Esophagus squamous epithelium (tissue), 5 donors: ENCODE results near the gene PPP1R12A. TPM values are rescaled to one million over a fixed set of nuclear protein-coding genes. Genes with fewer than 3 reads are reported as not detected.

Experiments
- DNase-seq: peaks from one replicate; lab custom pipeline; 2025; lab: John Stamatoyannopoulos, UW
- H3K27ac ChIP-seq, 4 donors: fragments of 200-600 bp; sonication (generic); one replicate each; pipeline ENCODE4 v1.5.1; 2016 to 2019; ENCODE audit warnings: mild to moderate bottlenecking in 1 of 4
- H3K27me3 ChIP-seq, 4 donors: fragments of 200-600 bp; sonication (generic); 1 replicate in 3 of 4; 2 replicates in 1 of 4; pipeline versions ENCODE4 v1.5.1 to v1.6.0; 2017 to 2021; ENCODE audit warnings: antibody characterized with exemption in 1 of 4
- H3K36me3 ChIP-seq, 3 donors: fragments of 200-600 bp; sonication (generic); one replicate each; pipeline ENCODE4 v1.5.1; 2016 to 2019
- H3K4me1 ChIP-seq, 3 donors: fragments of 200-600 bp; sonication (generic); one replicate each; pipeline ENCODE4 v1.5.1; 2017 to 2019
- H3K4me3 ChIP-seq, 4 donors: fragments of 200-600 bp; sonication (generic); 1 replicate in 3 of 4; 2 replicates in 1 of 4; pipeline ENCODE4 v1.5.1; 2016 to 2019; ENCODE audit warnings: mild to moderate bottlenecking in 2 of 4, moderate library complexity in 1 of 4
- H3K9me3 ChIP-seq, 3 donors: fragments of 200-600 bp; sonication (generic); one replicate each; pipeline ENCODE4 v1.5.1; 2016 to 2019
- POLR2A ChIP-seq, 4 donors: fragments of 450-650 bp; IDR thresholded peaks; one replicate each; pipeline ENCODE4 v1.6.1; 2017; ENCODE audit warnings: antibody characterized with exemption in 4 of 4, mild to moderate bottlenecking in 4 of 4, moderate library complexity in 3 of 4
- WGBS, 2 donors: methylation state at CpG; one replicate each; pipeline ENCODE4 v1.1.5; 2018; 5-methylcytosine and 5-hydroxymethylcytosine counted together
- intact Hi-C: fragments of 100-400 bp; cut with DNase I; formaldehyde crosslinking; loops from one replicate; pipeline ENCODE4 v1.15.0; 2022
- total RNA-seq, 4 donors: library from RNA; depleted of rRNA; stranded (reverse); fragments of >200 nt; gene quantifications; one replicate each; pipeline ENCODE4 v1.1.0, GENCODE V29; 2016
- TF ChIP-seq, protein P1 (sequence below), 6 experiments: fragments of 450-650 bp in 4 of 6; fragments of 200-600 bp in 2 of 6; sonication (generic) in 2 of 6; IDR thresholded peaks; one replicate each; pipeline ENCODE4 v1.5.1; 2016 to 2019; ENCODE audit warnings: antibody characterized with exemption in 6 of 6, mild to moderate bottlenecking in 4 of 6, moderate library complexity in 4 of 6
- donor health status: DM: yes; HTN: yes; CAD: no.

PPP1R12A gene
- total RNA-seq, 4 donors from 2014 or later, result 25.7 to 165 (median 60.8) TPM

DNA sequence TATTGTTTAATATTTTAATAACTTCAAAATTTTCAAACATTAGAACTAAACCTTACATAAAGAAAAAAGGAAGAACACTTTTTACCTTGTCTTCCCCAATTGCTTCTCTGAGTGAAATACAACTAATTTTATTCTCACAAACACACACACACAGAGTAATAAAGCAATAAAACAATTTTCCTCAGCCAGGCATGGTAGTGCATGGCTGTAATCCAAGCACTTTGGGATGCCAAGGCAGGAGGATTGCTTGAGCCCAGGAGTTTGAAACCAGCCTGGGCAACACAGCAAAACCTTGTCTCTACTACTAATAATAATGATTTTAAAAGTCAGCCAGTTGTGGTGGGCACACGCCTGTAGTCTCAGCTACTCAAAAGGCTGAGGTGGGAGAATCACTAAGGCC, 13.1 kb downstream of the PPP1R12A start:
- WGBS, 2 donors, result 50 to 71% methylated on average over 1 of the region's 1 CpG
- no peak overlapping the region for H3K27ac ChIP-seq
- no peak for DNase-seq
- H3K27me3 ChIP-seq, result no peaks in the 10 kb centered on the region
- intact Hi-C loops, result no loop called here
- no peaks in the 10 kb centered on the region for H3K36me3 ChIP-seq
- peaks cover 0 to 56% (median 4%) of the 10 kb centered on the region in 3 donors for H3K4me1 ChIP-seq
- no peak for TF ChIP-seq POLR2A (IDR thresholded peaks at IDR 0.05)
- TF ChIP-seq, protein P1, sequence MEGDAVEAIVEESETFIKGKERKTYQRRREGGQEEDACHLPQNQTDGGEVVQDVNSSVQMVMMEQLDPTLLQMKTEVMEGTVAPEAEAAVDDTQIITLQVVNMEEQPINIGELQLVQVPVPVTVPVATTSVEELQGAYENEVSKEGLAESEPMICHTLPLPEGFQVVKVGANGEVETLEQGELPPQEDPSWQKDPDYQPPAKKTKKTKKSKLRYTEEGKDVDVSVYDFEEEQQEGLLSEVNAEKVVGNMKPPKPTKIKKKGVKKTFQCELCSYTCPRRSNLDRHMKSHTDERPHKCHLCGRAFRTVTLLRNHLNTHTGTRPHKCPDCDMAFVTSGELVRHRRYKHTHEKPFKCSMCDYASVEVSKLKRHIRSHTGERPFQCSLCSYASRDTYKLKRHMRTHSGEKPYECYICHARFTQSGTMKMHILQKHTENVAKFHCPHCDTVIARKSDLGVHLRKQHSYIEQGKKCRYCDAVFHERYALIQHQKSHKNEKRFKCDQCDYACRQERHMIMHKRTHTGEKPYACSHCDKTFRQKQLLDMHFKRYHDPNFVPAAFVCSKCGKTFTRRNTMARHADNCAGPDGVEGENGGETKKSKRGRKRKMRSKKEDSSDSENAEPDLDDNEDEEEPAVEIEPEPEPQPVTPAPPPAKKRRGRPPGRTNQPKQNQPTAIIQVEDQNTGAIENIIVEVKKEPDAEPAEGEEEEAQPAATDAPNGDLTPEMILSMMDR (IDR thresholded peaks at IDR 0.05), result no peak
- H3K9me3 ChIP-seq, result no peaks in the 10 kb centered on the region
- H3K4me3 ChIP-seq, result no peak overlapping the region

GRCh38 chr12:79920421-79921238, 14.3 kb downstream of the PPP1R12A start:
- intact Hi-C loops, result no loop called here
- no peak overlapping the region for H3K4me3 ChIP-seq
- H3K9me3 ChIP-seq, result no peaks in the 10 kb centered on the region
- H3K27me3 ChIP-seq, result no peaks in the 10 kb centered on the region
- no peak for DNase-seq
- TF ChIP-seq POLR2A (IDR thresholded peaks at IDR 0.05), result no peak
- TF ChIP-seq, protein P1 (IDR thresholded peaks at IDR 0.05), result no peak
- 70 to 79% methylated on average over 5 of the region's 5 CpGs for WGBS, 2 donors
- H3K27ac ChIP-seq, result no peak overlapping the region
- H3K4me1 ChIP-seq, result peaks cover 0 to 57% (median 4%) of the 10 kb centered on the region in 3 donors
- H3K36me3 ChIP-seq, result no peaks in the 10 kb centered on the region

DNA sequence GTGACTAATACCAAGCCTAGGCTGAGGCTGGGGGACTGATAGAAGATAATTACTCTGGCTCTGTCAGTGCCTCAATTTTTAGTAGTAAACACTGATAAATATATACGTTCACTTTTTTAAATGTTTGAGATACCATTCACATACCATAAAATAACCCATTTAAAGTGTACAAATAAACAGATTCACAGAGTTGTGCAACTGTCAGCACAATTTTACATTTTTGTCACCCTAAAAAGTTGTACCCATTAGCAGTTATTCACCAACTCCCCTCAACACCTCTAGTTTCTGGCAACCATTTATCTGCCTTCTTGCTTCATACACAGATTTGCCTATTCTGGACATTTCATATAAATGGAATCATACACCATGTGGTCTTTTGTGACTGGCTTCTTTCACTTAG, 15.1 kb downstream of the PPP1R12A start:
- Histone ChIP-seq H3K27ac (no peak overlapping the region), H3K36me3 (no peaks in the 10 kb centered on the region), H3K4me1 (peaks cover 0 to 51% (median 4%) of the 10 kb centered on the region in 3 donors), H3K27me3 (no peaks in the 10 kb centered on the region), H3K4me3 (no peak overlapping the region), H3K9me3 (no peaks in the 10 kb centered on the region)
- no peak for DNase-seq
- WGBS, 2 donors, result 92 to 95% methylated on average over 1 of the region's 1 CpG
- TF ChIP-seq, protein P1 (IDR thresholded peaks at IDR 0.05), result no peak
- TF ChIP-seq POLR2A (IDR thresholded peaks at IDR 0.05), result no peak
- intact Hi-C loops, result no loop called here

- no peak overlapping the region for H3K4me3 ChIP-seq
- intact Hi-C loops, result no loop called here
- H3K4me1 ChIP-seq, result peaks cover 0 to 40% (median 4%) of the 10 kb centered on the region in 3 donors
- DNase-seq, result no peak
- TF ChIP-seq POLR2A (IDR thresholded peaks at IDR 0.05), result no peak
- TF ChIP-seq, protein P1 (IDR thresholded peaks at IDR 0.05), result no peak
- no peaks in the 10 kb centered on the region for H3K27me3 ChIP-seq
- WGBS, 2 donors, result 94 to 95% methylated on average over 2 of the region's 2 CpGs
- no peak overlapping the region for H3K27ac ChIP-seq
- no peaks in the 10 kb centered on the region for H3K36me3 ChIP-seq
- no peaks in the 10 kb centered on the region for H3K9me3 ChIP-seq
Measured at GRCh38 chr12:79916826-79917225, 18.1 kb downstream of the PPP1R12A start.

GRCh38 chr12:79911889-79912656, 22.8 kb downstream of the PPP1R12A start:
- WGBS, 2 donors, result 63 to 67% methylated on average over 3 to 5 of the region's 6 CpGs
- Histone ChIP-seq H3K9me3 (no peaks in the 10 kb centered on the region), H3K36me3 (no peaks in the 10 kb centered on the region), H3K27ac (peak overlapping the region in 1 of 4 donors; percentile 8), H3K4me3 (no peak overlapping the region), H3K27me3 (no peaks in the 10 kb centered on the region), H3K4me1 (peaks cover 0 to 43% (median 11%) of the 10 kb centered on the region in 3 donors)
- no peak for DNase-seq
- intact Hi-C loops, result no loop called here
- TF ChIP-seq, protein P1 (IDR thresholded peaks at IDR 0.05), result no peak
- TF ChIP-seq POLR2A (IDR thresholded peaks at IDR 0.05), result no peak
